A673 (cell line): ENCODE measurements around the gene OAS2. TPM values are rescaled to one million over a fixed set of nuclear protein-coding genes. Genes with fewer than 3 reads are reported as not detected.

Source experiments
- BruUV-seq: library from RNA; stranded (reverse); fragments of 400-500 nt; replicated peaks from 2 replicates; lab custom pipeline; 2021; lab: Mats Ljungman, UMichigan
- CTCF ChIA-PET: fragments of 300-600 bp; sonication (Branson Sonifier 250); formaldehyde crosslinking; loops from one replicate; lab custom pipeline; 2022; ENCODE audit warnings: antibody characterized with exemption; lab: Charles Lee
- POLR2A ChIA-PET: fragments of 300-600 bp; sonication (Branson Sonifier 250); formaldehyde crosslinking; loops from one replicate; lab custom pipeline; 2022; ENCODE audit warnings: antibody characterized with exemption; ENCODE audit not compliant: low non-redundant PET; lab: Charles Lee
- DNase-seq: peaks from one replicate; pipeline ENCODE4 v3.0.0-alpha.2; 2015; ENCODE audit warnings: low spot score
- H3K27ac ChIP-seq: fragments of 200-600 bp; sonication (generic); 2 replicates; pipeline ENCODE4 v1.5.1; 2016; ENCODE audit warnings: mixed run types, low read depth, mild to moderate bottlenecking, mixed read lengths, antibody characterized with exemption, low read length; ENCODE audit not compliant: poor library complexity, severe bottlenecking
- H3K27me3 ChIP-seq: fragments of 200-600 bp; sonication (generic); replicated peaks from 2 replicates; pipeline ENCODE4 v1.6.1; 2017; ENCODE audit warnings: mixed run types, low read depth, mild to moderate bottlenecking, mixed read lengths, antibody characterized with exemption, low read length; ENCODE audit not compliant: insufficient read depth, poor library complexity
- H3K36me3 ChIP-seq: fragments of 200-600 bp; sonication (generic); 2 replicates; pipeline ENCODE4 v1.6.1; 2016; ENCODE audit warnings: mixed run types, mild to moderate bottlenecking, mixed read lengths, antibody characterized with exemption, low read length; ENCODE audit not compliant: insufficient read depth, poor library complexity, severe bottlenecking
- H3K4me1 ChIP-seq: fragments of 200-600 bp; sonication (generic); 2 replicates; pipeline ENCODE4 v1.6.1; 2017; ENCODE audit warnings: mixed run types, mild to moderate bottlenecking, mixed read lengths, antibody characterized with exemption, low read length; ENCODE audit not compliant: insufficient read depth, poor library complexity, severe bottlenecking
- H3K4me3 ChIP-seq: fragments of 200-600 bp; sonication (generic); 2 replicates; pipeline ENCODE4 v1.5.1; 2016; ENCODE audit warnings: low read depth, mixed run types, mild to moderate bottlenecking, mixed read lengths, low read length; ENCODE audit not compliant: poor library complexity, severe bottlenecking
- H3K9me3 ChIP-seq: fragments of 200-600 bp; sonication (generic); 2 replicates; pipeline ENCODE4 v1.6.1; 2016; ENCODE audit warnings: mixed run types, low read depth, mild to moderate bottlenecking, mixed read lengths, antibody characterized with exemption, low read length; ENCODE audit not compliant: poor library complexity, severe bottlenecking
- CTCF ChIP-seq: fragments of 300-800, 200-600 bp; sonication (generic); conservative IDR thresholded peaks from 2 replicates; pipeline ENCODE4 v1.5.1; 2017; ENCODE audit warnings: low read depth, mild to moderate bottlenecking, antibody characterized with exemption, low read length, moderate library complexity, mixed read lengths
- EZH2 ChIP-seq: fragments of 200-600 bp; sonication (generic); IDR thresholded peaks from 2 replicates; pipeline ENCODE4 v1.6.1; 2017; ENCODE audit warnings: borderline replicate concordance, low read depth, mild to moderate bottlenecking, mixed read lengths, antibody characterized with exemption, low read length; ENCODE audit not compliant: poor library complexity, severe bottlenecking
- intact Hi-C: fragments of 100-400 bp; cut with micrococcal nuclease; formaldehyde crosslinking; loops from one replicate; pipeline ENCODE4 v1.10.0; 2022; ENCODE audit not compliant: unreplicated experiment
- total RNA-seq: library from RNA; stranded (reverse); gene quantifications from 2 replicates; pipeline ENCODE4 v1.2.3, GENCODE V29; 2021

Gene OAS2
- total RNA-seq, 1 experiment from 2014 or later, result not detected

- Histone ChIP-seq H3K27me3 (no peaks in the 10 kb centered on the region), H3K27ac (no peak overlapping the region), H3K4me1 (peaks cover 4% of the 10 kb centered on the region), H3K36me3 (no peaks in the 10 kb centered on the region), H3K4me3 (no peak overlapping the region), H3K9me3 (no peaks in the 10 kb centered on the region)
- ChIA-PET POLR2A (no interaction called here), CTCF (interaction anchor here (0.6 kb wide), 1 partner anchor 17 kb away, joined by 6 read pairs; no protein-coding TSS in a partner anchor)
- no TSS peak for BruUV-seq
- no peak for DNase-seq
- intact Hi-C loops, result no loop called here
- TF ChIP-seq EZH2 (no peak), CTCF (no peak)
These were observed 44.4 kb downstream of the OAS2 start for GRCh38 chr12:113022563-113023297.

- CTCF ChIA-PET, result no interaction called here
- no peaks in the 10 kb centered on the region for H3K36me3 ChIP-seq
- H3K27ac ChIP-seq, result no peak overlapping the region
- DNase-seq, result no peak
- H3K9me3 ChIP-seq, result no peaks in the 10 kb centered on the region
- no TSS peak for BruUV-seq
- H3K27me3 ChIP-seq, result no peaks in the 10 kb centered on the region
- H3K4me1 ChIP-seq, result no peaks in the 10 kb centered on the region
- no peak overlapping the region for H3K4me3 ChIP-seq
- intact Hi-C loops, result no loop called here
- TF ChIP-seq CTCF, result no peak
- TF ChIP-seq EZH2, result no peak
- POLR2A ChIA-PET, result no interaction called here
These were observed 49.4 kb downstream of the OAS2 start for GRCh38 chr12:113027726-113028125.

- Histone ChIP-seq H3K9me3 (no peaks in the 10 kb centered on the region), H3K4me3 (no peak overlapping the region), H3K4me1 (no peaks in the 10 kb centered on the region), H3K27me3 (no peaks in the 10 kb centered on the region), H3K27ac (no peak overlapping the region), H3K36me3 (no peaks in the 10 kb centered on the region)
- no TSS peak for BruUV-seq
- peak; percentile 88 for DNase-seq
- ChIA-PET CTCF (interaction anchor here (2.1 to 2.8 kb wide), 1 partner anchor 38 kb away, joined by 10 to 14 read pairs; no protein-coding TSS in a partner anchor), POLR2A (no interaction called here)
- intact Hi-C loops, result loop anchor here (2.0 kb wide), 1 partner anchor 38 kb away; no protein-coding TSS in a partner anchor
- TF ChIP-seq CTCF (peak; percentile 82), EZH2 (no peak)
These were observed 52.7 kb downstream of the OAS2 start for GRCh38 chr12:113030875-113031525.
